EL (cell line): ENCODE results near the gene TLR9.
"Not testable (repeated sequence)": the region's sequence is repeated elsewhere in the genome, so short reads cannot be mapped to it uniquely, and the experiment has no call there.

Experiments
- DNase-seq: peaks from one replicate; pipeline ENCODE4 v3.0.0-alpha.2; 2016

The TLR9 gene, protein sequence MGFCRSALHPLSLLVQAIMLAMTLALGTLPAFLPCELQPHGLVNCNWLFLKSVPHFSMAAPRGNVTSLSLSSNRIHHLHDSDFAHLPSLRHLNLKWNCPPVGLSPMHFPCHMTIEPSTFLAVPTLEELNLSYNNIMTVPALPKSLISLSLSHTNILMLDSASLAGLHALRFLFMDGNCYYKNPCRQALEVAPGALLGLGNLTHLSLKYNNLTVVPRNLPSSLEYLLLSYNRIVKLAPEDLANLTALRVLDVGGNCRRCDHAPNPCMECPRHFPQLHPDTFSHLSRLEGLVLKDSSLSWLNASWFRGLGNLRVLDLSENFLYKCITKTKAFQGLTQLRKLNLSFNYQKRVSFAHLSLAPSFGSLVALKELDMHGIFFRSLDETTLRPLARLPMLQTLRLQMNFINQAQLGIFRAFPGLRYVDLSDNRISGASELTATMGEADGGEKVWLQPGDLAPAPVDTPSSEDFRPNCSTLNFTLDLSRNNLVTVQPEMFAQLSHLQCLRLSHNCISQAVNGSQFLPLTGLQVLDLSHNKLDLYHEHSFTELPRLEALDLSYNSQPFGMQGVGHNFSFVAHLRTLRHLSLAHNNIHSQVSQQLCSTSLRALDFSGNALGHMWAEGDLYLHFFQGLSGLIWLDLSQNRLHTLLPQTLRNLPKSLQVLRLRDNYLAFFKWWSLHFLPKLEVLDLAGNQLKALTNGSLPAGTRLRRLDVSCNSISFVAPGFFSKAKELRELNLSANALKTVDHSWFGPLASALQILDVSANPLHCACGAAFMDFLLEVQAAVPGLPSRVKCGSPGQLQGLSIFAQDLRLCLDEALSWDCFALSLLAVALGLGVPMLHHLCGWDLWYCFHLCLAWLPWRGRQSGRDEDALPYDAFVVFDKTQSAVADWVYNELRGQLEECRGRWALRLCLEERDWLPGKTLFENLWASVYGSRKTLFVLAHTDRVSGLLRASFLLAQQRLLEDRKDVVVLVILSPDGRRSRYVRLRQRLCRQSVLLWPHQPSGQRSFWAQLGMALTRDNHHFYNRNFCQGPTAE

DNA sequence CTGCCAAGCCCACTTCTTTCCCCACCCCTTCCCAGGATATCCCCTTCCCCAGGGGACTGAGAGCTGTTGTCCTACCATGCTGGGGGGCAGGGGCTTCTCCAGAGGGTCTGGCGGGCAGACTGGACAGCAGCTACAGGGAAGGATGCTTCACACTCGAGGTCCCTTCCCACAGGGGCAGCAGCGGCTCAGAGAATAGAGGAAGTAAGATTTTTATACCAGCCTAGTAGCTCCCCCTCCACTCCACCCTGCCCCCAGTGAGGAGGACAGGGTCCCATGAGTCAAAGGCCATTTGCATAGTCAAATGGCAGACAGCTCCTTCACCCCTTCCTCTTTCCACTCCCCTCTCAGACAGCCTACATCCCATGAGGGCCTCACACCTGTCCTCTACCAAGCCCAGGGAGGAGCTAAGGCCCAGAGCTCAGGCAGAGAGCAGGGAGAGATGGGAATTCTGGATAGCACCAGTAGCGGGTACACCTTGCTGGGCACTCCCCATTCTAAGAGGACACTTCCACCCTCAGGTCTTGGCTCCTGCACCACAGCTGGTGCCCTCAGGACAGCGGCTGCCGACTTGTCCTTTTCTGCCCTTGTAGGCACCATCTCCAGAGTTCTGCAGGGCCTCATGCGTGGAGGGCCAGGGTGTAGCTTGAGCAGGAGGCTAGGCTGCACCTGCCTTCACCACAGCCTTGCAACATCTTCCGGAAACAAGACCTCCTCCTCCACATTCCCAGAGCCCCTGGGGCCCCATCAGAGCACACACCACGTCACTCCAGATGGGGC, at the start of gene TLR9:
TSS of gene TLR9 (minus strand) at position 194 of the 777 bp plus-strand sequence. CDS start at position 78, 116 bp downstream.
- DNase-seq, result no peak

DNA sequence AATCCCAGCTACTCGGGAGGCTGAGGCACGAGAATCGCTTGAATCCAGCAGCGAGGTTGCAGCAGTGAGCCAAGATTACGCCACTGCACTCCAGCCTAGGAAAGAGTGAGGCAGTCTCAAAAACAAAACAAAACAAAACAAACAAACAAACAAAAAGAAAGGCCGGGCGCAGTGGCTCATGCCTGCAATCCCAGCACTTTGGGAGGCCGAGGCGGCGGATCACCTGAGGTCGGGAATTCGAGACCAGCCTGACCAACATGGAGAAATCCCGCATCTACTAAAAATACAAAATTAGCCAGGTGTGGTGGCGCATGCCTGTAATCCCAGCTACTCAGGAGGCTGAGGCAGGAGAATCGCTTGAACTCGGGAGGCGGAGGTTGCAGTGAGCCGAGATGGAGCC, 49.3 kb upstream of the TLR9 start:
- not testable (repeated sequence) for DNase-seq

DNA sequence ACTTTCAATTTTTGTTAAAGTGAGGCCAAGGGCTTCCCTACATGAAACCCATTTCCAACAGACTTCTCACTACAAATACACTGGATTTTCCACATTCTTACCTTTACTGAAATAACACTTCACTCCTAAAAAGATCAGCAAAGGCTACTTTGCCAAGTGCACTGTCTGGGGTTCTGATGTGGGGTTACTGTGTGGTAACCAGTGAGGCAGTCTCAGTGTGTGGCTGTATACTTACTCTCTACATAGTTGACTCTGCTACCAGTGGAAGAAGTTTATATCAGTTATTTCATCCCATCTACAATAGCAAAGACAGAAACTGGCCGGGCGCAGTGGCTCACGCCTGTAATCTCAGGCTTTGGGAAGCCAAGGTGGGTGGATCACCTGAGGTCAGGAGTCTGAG, 47.4 kb upstream of the TLR9 start:
- DNase-seq, result no peak

DNA sequence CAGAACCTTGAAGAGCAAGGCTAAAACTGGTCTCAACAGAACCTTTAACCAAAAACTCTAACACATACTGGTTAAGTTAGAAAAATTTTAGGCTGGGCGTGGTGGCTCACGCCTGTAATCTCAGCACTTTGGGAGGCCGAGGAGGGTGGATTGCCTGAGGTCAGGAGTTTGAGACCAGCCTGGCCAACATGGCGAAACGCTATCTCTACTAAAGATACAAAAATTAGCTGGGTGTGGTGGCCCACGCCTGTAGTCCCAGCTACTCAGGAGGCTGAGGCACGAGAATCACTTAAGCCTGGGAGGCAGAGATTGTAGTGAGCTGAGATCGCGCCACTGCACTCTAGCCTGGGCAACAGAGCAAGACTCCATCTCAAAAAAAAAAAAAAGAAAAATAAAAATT, 46.7 kb upstream of the TLR9 start:
- not testable (repeated sequence) for DNase-seq

DNA sequence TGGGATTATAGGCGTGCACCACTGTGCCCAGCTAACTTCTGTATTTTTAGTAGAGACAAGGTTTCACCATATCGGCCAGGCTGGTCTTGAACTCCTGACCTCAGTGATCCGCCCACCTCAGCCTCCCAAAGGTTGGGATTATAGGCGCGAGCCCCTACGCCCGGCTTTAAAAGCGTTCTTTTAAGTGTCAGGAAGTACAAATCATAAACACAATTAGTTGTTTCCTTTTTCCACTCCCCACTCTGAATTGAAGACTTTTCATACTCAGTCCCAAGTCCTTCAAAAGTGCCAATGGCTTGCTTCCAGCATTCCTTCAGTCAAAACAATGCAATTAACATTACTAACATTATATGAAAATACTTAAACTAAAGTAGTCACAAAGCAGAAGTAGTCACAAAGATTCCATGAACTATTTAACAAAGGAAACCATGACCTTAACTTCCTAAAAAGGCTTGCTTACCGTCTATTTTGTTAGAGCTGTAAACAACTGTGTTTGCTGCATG, 44.9 kb upstream of the TLR9 start:
- no peak for DNase-seq

DNA sequence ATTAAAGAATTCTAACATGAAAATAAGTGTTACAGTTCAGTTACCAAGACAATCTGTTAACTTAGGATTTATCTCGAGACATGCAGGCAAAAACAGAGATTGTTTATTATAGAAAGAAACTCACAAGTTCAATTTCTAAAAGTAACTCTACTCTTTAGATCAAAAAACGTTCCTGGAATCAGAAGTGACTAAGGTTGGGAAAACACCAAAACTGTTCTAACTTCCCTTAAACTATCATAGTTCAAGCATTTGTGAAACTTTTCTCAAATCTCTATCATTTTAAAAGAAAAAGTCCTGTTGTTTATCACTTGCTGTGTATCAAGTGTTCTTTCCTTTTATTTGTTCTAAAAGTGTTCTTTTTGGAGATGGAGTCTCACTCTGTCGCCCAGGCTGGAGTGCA, 44.3 kb upstream of the TLR9 start:
- DNase-seq, result no peak

DNA sequence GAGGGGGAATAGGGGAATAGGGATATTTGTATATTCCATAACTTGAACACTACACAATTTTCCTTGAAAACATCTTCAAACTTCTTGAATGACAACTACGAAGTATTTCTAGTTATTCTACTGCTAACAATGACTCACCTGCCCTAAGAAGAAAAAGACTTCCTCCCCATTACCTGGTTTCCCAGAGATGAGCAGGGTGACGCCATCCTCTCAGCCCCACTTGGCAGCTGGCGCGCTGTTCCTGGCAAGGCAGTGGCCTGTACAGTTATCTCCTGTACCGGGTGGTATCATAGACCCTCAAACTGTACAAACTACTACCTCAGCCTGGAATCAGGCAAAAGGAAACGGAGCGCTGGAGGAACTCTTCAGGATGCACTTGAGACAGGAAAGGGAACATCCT, 42.6 kb upstream of the TLR9 start:
- no peak for DNase-seq

DNA sequence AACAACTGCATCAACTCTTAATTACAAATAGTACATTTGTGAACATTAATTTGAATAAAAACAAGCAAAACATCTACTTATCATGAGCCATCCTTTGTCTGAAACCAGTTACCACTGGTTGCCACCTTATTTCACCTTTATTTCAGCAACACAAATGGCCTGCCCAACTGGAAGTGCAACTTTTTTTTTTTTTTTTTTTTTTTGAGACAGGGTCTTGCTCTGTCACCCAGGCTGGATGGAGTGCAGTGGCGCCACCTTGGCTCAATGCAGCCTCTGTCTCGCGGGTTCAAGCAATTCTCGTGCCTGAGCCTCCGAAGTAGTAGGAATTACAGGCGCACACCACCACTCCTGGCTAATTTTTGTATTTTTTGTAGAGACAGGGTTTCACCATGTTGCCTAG, 39.9 kb upstream of the TLR9 start:
- DNase-seq, result no peak

DNA sequence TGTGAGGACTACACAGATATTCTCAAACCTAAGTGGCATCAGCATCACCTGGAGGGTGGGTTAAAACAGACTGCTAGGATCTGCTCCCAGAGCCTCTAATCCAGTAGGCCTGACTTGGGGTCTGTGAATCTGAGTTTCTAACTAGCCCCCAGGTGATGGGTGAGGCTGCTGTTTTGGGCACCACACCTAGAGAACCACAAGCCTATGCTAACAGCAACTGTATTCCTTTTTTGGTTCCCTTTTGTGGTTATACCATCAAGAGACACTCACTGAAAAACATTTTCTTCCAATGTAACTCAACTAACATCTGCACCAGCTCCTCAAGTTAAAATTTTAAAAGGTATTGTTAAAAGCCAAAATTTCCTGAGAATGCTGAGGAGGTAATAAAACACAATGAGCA, 37.0 kb upstream of the TLR9 start:
- no peak for DNase-seq

DNA sequence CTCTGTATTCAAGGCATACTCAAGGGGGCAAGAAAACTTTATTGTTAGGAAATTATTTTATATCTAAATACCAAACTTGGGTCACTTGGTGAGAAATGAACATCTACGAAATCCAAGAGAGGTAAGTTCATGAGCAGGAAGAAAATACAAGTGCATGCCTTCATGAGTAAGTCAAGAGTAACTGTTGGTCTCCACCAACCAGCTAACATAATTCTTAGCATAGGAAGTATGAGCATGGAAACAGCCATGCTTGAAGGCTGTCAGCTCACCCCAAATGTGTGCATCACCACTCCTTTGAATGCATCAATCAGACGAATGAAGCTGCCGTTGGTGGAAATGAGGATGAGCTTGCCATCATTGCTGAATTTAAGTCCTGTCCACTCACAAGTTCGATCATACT, 34.0 kb upstream of the TLR9 start:
- no peak for DNase-seq

DNA sequence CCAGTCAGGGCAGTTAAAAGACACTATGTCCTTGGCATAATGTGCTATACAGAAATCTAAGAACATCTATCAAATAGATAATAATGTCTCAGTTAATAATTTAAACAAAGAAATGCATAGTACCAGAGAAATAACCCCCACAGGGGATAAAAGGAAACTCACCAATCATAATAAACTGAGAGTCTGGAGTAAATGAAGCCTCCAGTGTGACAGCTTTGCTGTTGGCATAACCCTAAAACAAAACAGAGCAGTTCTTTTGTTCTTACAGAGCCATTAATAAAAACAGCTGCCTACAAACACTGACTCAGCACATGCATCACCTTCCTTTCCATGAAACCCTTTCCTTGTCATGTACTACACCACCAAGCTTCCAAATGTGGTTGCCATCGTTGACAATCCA, 33.6 kb upstream of the TLR9 start:
- no peak for DNase-seq

DNA sequence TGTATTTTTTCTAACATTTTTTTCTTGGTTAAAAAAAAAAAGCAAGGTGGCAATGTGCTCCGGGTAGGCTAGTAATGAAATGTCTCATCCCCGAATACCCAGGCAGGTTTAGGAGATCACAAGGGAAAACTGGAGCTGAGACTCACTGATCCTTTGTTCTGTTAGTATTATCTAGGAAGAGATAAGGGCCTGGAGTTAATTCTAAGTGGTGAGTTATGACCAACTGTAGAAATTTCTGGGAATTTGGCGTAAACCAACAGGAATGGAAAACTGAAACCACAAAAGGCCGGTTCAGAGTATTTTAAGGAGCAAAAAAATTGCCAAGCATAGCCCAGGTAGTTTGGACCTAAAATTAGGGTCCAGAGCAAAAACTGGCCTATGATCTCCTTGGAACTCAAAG, 32.5 kb upstream of the TLR9 start:
- DNase-seq, result no peak

DNA sequence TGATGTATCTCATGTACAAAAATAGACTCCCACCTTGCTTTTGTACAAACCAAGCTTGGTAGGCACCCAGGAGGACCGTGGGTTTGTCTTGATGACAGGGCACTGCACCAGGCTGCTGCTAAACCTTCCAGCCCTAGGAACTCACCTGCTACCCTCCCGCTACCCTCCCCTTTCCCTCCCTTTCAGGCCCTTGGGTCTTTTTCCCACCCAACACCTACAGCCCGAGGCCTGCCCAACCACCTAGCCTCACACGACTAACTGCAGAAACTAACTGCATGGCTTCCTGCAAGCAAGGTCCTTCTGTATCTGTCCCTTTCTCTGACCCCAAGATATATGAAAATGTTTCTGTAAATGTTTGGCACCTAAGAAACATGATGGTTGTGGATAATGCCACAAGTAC, 31.2 kb upstream of the TLR9 start:
- DNase-seq, result no peak

DNA sequence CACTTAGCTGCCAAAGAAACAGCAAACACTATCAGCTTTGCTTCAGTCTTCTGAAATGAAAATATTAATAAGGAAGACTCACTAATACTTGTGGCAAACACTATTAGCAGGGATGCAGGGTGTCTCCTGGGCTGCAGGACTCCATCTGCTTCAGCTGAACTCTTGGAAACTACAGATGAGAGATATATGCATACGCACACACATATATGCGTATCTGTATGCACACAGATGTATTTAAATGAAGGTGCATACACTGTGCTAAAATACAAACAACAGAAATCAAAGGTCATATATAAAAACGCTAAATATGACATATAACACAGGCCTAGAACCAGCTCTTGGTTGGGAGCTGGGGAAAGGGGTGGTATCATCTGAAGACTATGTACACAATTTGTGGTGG, 30.7 kb upstream of the TLR9 start:
- DNase-seq, result no peak

DNA sequence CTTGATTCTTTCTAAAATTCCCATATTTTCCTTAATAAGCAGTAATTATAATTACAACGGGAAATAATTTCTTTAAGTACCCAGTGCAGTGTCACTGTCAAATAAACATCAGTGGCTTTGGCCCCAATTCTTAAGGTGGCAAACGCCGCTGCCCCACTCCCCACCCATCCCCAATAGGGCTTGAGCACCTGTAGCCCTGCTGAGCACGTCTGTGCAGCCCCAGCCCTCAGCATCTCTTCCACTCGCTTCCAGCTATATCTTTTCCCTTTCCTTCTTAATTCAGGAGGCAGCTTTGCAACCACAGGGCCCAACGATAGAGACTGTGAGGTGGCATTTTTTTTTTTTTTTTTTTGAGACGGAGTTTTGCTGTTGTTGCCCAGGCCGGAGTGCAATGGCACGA, 29.2 kb upstream of the TLR9 start:
- DNase-seq, result no peak

DNA sequence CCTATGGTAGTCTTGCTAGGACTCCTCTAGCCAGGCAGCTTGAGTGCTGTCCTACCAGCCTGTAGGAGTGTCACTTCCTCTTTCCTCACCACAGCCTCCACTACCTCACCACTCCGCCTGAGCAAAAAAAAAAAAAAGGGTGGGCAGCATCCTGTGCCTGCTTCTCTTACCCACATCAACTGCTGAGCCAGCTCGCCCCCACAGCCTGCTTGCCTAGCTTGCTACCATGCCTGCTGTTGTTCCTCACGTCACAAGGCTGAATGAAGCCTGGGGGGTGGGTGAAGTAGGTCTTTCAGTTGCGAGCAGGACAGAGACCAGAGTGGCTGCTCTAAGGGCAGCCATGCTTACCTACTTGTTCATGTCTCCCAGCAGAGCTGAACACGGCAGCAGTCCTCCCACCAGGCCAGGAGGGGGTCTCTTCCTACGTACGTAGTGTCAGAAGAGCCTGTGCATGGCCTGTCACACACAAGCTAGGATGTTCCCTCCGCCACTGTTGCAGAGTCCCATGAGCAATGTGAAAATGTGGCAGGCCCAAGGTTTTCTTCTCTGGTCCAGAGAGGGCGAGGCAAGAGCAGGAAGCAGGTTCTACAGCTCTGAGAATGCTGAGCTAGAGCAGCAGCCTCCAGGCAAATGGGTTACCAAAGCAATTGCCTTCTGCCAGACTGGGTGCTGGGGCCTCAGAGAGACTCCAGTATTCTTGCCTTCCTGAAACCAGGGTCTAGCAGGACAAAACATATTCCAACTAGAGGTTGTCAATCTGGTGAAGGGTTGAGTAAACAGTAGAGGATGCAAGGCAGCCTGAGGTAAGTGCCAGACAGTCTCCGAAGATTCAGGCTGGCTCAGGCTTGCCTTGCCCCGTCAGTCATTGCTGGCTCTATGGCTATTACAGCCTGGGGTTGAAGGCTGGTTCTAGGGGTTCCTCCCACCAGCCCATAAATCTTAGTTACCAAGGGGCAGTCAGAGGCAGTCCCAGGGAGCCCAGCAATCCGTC, 28.2 kb upstream of the TLR9 start:
- DNase-seq, result no peak

DNA sequence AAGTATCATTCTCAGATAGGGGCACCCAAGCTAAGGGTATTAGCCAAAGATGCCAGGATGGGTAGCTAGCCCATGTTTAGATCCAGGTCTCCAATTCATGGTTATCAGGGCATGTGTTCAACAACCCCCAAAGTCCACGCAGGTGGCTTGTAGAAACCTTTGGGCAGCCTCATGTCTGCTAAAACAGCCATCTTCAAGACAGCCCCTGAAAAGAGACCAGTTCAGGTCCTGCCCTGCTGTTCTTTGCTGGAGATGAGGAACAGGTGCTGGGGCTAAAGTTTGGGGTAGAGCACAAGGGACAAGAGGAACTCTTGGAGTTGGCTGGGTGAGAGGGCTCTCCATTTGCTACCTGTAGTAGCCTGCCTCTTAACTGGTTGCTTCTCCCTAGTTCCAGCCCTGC, 24.7 kb upstream of the TLR9 start:
- DNase-seq, result no peak

DNA sequence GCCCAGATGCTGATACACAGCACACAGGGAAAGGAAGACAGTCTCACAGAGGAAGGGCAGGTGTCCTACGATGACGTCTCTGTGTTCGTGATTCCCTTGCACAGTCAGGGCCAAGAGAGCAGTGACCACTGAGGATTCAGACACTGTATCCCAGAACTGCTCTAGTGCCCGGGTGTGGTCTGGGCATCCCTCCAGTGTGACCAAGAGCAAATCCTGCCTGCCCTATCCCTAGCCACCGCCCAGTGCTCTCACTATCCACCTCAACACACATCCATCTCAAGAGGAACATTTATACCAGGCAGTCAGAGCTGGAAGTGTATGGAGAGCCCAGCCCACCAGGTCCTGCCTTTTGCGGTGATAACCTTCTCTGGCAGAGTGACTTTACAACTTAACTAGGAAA, 24.2 kb upstream of the TLR9 start:
- DNase-seq, result no peak

DNA sequence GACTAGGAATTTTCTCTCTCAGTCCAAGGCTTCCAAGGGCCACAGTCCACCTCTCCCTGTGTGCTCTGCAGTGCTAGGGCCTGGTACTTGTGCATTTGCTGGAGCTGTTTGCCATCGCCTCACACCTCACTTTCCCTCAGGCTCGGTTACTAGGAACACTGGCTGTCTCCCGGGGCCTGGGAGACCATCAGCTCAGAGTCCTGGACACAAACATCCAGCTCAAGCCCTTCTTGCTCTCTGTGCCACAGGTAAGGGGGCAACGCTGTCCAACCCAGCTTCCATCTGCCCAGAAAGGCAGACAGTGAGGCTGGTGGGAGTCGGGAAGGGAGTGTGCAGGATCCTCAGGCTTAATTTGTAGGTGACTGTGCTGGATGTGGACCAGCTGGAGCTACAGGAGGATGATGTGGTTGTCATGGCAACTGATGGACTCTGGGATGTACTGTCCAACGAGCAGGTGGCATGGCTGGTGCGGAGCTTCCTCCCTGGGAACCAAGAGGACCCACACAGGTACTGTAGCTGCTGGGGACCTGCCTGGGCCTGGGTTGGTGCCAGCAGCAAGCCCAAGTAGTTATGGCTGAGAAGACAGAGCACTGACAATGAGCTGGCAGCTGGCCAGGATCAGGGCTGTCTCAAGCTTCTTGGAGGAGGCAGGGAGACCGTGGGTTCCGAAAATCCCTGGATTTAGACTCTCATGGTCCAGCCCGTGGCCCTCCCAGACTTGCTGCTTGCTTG, 23.5 kb upstream of the TLR9 start:
- no peak for DNase-seq

DNA sequence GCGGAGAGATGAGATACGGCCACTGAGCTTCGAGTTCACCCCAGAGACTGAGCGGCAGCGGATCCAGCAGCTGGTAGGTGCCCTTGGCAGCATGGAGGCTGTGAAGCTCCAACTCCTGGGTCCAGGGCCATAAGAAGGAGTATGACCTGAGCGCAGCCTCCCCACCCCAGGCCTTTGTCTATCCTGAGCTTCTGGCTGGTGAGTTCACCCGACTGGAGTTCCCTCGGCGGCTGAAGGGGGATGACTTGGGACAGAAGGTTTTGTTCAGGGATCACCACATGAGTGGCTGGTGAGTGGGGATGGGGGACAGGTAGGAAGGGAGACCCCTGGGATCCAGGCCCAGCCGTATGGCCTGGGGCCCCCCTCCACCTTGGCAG, 22.7 kb upstream of the TLR9 start:
- no peak for DNase-seq
